Prostate gland (tissue), 2 donors: ENCODE data around the gene ATXN7L2. TPM values are rescaled to one million over a fixed set of nuclear protein-coding genes. Genes with fewer than 3 reads are reported as not detected.
A peak's percentile ranks its signal among the peaks of the same experiment; 100 is the strongest.

Experiments
- DNase-seq: peaks from one replicate; pipeline ENCODE4 v3.0.0-alpha.2; 2019; ENCODE audit warnings: low spot score
- H3K27ac ChIP-seq, 2 donors: fragments of 200-600 bp; sonication (generic); 2 replicates each; pipeline ENCODE4 v1.5.1; 2017 to 2019
- H3K27me3 ChIP-seq: fragments of 200-600 bp; sonication (generic); replicated peaks from 2 replicates; pipeline ENCODE4 v1.5.1; 2019; ENCODE audit not compliant: insufficient read depth
- H3K36me3 ChIP-seq, 2 donors: fragments of 200-600 bp; sonication (generic); 1 replicate in 1 of 2; 2 replicates in 1 of 2; pipeline versions ENCODE4 v1.5.1 to v1.8.1; 2017 to 2019
- H3K4me1 ChIP-seq: fragments of 200-600 bp; sonication (generic); replicated peaks from 2 replicates; pipeline ENCODE4 v1.5.1; 2019
- H3K4me3 ChIP-seq, 2 donors: fragments of 200-600 bp; sonication (generic); 2 replicates each; pipeline ENCODE4 v1.5.1; 2017 to 2019
- H3K9me3 ChIP-seq: fragments of 200-600 bp; sonication (generic); 2 replicates; pipeline ENCODE4 v1.5.1; 2017
- POLR2A ChIP-seq: fragments of 450-650 bp; IDR thresholded peaks from one replicate; pipeline ENCODE4 v1.6.1; 2016; ENCODE audit warnings: antibody characterized with exemption, mild to moderate bottlenecking
- POLR2AphosphoS5 ChIP-seq: sonication (generic); formaldehyde crosslinking; IDR thresholded peaks from one replicate; pipeline ENCODE4 v1.6.1; 2017; ENCODE audit warnings: antibody characterized with exemption
- WGBS: methylation state at CpG from one replicate; pipeline ENCODE4 v1.1.5; 2018; 5-methylcytosine and 5-hydroxymethylcytosine counted together
- intact Hi-C: fragments of 100-400 bp; cut with DNase I; formaldehyde crosslinking; loops from one replicate; pipeline ENCODE4 v1.14.2; 2022
- total RNA-seq, 2 donors: library from RNA; depleted of rRNA; stranded (reverse); fragments of >200 nt; gene quantifications; one replicate each; pipeline ENCODE4 v1.1.0, GENCODE V29; 2016
- TF ChIP-seq, protein P1 (sequence below), 4 experiments: fragments of 200-600 bp in 2 of 4; fragments of 450-650 bp in 2 of 4; sonication (generic) in 2 of 4; IDR thresholded peaks; 1 replicate in 3 of 4; 2 replicates in 1 of 4; pipeline ENCODE4 v1.5.1; 2016 to 2019; ENCODE audit warnings: antibody characterized with exemption in 4 of 4, mild to moderate bottlenecking in 2 of 4, moderate library complexity in 2 of 4

ATXN7L2 gene
- total RNA-seq, 2 donors from 2014 or later, result 3.0 to 29.4 TPM

DNA sequence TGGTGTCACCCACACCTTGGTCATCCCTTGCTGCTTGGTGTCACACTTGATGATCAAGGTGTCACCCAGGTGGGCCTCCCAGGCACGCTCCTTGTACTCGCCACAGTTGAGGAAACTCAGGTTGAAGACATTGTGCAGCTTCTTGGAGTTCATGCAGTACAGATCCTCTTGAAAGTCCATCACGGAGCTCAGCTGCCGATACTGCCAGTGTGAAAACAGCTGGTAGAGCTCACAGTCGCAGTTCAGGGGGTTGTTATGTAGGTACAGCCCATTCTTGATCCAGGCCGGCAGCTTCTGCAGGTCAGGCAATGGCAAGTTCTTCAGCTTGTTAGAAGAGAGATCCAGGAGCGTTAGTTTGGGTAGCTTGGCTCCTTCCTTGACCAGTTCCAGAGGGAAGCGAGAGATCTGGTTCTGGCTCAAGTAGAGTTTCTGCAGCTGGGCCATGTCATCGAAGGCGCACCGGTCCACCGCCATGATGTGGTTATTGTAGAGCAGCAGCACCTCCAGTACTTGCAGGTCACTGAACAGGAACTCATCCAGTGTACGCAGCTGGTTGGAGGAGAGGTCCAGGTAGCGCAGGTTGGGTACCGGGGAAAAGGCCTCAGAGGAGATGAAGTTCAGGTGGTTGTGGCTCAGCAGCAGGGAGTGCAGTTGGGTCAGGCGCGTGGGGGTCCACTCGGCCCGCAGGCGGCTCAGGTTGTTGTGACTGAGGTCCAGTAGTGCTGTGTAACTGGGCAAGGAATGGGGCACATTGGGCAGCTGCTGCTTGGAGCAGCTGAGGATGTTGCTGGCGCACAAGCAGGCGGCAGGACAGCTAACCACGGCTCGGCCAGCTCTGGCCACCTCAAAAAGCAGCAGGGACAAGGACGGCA is 24.5 kb downstream of the ATXN7L2 start:
- WGBS, result 89% methylated on average over 25 of the region's 25 CpGs
- Histone ChIP-seq H3K27me3 (no peaks in the 10 kb centered on the region), H3K36me3 (no peaks in the 10 kb centered on the region), H3K4me1 (no peaks in the 10 kb centered on the region), H3K9me3 (no peaks in the 10 kb centered on the region), H3K27ac (no peak overlapping the region), H3K4me3 (no peak overlapping the region)
- no peak for DNase-seq
- TF ChIP-seq POLR2A (no peak), POLR2AphosphoS5 (no peak)
- TF ChIP-seq, protein P1, sequence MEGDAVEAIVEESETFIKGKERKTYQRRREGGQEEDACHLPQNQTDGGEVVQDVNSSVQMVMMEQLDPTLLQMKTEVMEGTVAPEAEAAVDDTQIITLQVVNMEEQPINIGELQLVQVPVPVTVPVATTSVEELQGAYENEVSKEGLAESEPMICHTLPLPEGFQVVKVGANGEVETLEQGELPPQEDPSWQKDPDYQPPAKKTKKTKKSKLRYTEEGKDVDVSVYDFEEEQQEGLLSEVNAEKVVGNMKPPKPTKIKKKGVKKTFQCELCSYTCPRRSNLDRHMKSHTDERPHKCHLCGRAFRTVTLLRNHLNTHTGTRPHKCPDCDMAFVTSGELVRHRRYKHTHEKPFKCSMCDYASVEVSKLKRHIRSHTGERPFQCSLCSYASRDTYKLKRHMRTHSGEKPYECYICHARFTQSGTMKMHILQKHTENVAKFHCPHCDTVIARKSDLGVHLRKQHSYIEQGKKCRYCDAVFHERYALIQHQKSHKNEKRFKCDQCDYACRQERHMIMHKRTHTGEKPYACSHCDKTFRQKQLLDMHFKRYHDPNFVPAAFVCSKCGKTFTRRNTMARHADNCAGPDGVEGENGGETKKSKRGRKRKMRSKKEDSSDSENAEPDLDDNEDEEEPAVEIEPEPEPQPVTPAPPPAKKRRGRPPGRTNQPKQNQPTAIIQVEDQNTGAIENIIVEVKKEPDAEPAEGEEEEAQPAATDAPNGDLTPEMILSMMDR (IDR thresholded peaks at IDR 0.05), result no peak
- intact Hi-C loops, result no loop called here

DNA sequence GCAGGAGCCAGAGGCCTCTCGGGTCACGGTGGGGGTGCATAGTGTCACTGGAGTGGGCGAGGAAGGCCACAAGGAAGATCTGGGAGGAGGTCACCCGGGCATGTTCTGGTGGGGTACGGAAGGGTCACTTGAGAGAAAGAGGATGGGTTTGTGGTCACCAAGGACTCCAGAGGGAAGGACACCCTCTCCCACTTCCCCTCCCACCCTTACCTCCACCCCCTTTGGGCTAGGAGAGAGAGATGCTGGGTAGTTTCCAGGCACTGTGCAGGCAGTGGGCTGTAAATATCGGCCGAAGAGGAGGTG is 25.1 kb downstream of the ATXN7L2 start:
- WGBS, result 68% methylated on average over 7 of the region's 7 CpGs
- intact Hi-C loops, result no loop called here
- Histone ChIP-seq H3K36me3 (no peaks in the 10 kb centered on the region), H3K27me3 (no peaks in the 10 kb centered on the region), H3K27ac (no peak overlapping the region), H3K4me3 (peak overlapping the region; percentile 73), H3K4me1 (no peaks in the 10 kb centered on the region), H3K9me3 (no peaks in the 10 kb centered on the region)
- no peak for DNase-seq
- TF ChIP-seq POLR2A, result no peak
- TF ChIP-seq, protein P1 (IDR thresholded peaks at IDR 0.05), result no peak
- TF ChIP-seq POLR2AphosphoS5, result no peak

DNA sequence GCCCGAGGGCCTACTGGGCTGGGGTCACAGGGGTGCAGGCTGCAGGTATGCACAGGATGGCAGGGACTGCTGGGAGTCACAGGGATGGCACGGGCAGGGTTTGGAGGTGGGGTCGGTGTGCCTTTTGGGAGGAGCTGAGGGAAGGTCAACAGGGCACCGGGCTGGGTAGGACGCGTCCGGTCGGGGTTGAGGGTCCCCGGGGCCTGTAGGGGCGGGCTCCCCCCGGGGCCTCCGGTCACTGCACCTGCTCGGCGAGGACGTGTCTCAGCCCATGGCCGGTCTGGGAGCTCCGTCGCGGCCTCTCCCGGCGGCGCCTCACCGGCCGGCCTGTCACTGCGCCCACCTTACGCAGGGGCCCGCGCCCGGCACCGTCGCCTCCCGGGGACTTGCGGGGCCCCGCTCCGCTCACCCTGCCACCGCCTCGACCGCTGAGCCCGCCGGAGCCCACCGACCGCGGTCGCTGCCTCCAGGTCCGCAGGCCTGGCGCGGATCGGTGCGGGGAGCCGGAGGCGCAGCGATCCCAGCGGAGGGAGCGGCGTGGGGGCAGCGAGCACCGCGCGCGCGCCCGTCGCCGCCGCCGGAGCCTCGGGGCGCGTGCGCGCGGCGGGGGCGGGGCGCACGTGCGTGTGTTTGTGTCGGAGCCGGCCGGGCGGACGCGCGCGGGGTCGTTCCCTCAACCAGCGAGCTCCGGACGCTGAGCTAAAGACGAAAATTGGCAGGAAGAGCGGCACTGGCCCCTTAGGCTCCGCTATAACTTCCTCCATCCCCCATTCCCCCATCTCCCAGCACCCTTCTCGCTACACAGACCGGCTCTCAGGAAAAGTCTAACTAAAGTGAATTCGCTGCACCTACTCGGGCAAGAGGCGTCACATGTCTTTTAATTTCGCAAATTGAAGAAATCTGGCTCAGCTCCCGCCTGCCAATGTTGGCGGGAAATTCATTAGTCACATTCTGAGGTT is 25.8 kb downstream of the ATXN7L2 start, which contains the start of gene AMIGO1:
AMIGO1 (minus strand) TSS at position 552 of the 959 bp plus-strand sequence. CDS start 815 bp downstream, outside the sequence.
- Histone ChIP-seq H3K27me3 (no peaks in the 10 kb centered on the region), H3K27ac (peak within 1 kb of the TSS; percentile 50 to 51), H3K9me3 (no peaks in the 10 kb centered on the region), H3K4me3 (peak within 1 kb of the TSS; percentile 73), H3K36me3 (no peaks in the 10 kb centered on the region), H3K4me1 (no peaks in the 10 kb centered on the region)
- peak; percentile 47 for DNase-seq
- WGBS, result 1% methylated on average over 54 of the region's 100 CpGs
- no peak for TF ChIP-seq POLR2A
- TF ChIP-seq, protein P1 (IDR thresholded peaks at IDR 0.05), result peak in 1 of 4 experiments; percentile 4
- no peak for TF ChIP-seq POLR2AphosphoS5
- intact Hi-C loops, result no loop called here

DNA sequence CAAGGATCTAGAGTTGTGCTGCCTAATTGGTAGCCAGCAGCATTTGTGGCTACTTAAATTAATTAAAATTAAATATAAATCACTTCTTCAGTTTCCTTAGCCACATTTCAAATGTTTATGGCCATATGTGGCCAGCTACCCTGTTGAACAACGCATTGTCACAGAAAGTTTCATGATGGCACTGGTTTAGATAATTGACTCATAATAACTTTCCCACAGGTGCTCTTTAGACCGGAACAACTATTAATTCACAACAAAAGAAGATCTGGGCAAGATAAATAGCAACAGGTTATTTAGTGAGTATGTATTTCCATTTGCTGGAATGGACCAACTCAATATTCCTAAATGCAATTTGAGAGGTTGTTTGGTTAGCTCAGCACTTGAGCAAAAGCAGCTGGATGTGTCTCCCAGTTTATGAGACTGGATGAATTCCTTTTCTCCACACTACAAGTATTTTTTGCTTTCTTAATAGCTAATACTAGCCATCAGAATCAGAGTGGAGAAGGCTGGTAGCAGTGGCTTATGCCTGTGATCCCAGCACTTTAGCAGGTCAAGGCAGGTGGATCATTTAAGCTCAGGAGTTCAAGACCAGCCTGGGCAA is 29.5 kb downstream of the ATXN7L2 start:
- 53% methylated on average over 2 of the region's 2 CpGs for WGBS

More for the DNA sequence above, 29.5 kb downstream of the ATXN7L2 start:
- Histone ChIP-seq H3K27ac (no peak overlapping the region), H3K9me3 (no peaks in the 10 kb centered on the region), H3K4me1 (no peaks in the 10 kb centered on the region), H3K4me3 (no peak overlapping the region), H3K36me3 (no peaks in the 10 kb centered on the region), H3K27me3 (no peaks in the 10 kb centered on the region)
- no peak for DNase-seq
- TF ChIP-seq POLR2A (no peak), POLR2AphosphoS5 (no peak)
- TF ChIP-seq, protein P1 (IDR thresholded peaks at IDR 0.05), result no peak
- intact Hi-C loops, result no loop called here
